ENCODE measurements around the gene FBXL7.

The FBXL7 gene

GRCh38 chr5:15573590-15573989, 73.6 kb downstream of the FBXL7 start:
- H3K4me3 Mint-ChIP-seq, result no peak overlapping the region
- DNase-seq (ENCODE audit: low spot score in 2 of 2) (no peak), ATAC-seq (no peak)
- no peaks in the 10 kb centered on the region for H3K4me1 Mint-ChIP-seq
- no peaks in the 10 kb centered on the region for H3K36me3 Mint-ChIP-seq
- H3K9me3 Mint-ChIP-seq, result peaks cover 6% of the 10 kb centered on the region
- H3K27ac Mint-ChIP-seq, result no peak overlapping the region

- no peaks in the 10 kb centered on the region for H3K4me1 Mint-ChIP-seq
- H3K27ac Mint-ChIP-seq, result no peak overlapping the region
- ATAC-seq, result no peak
These were observed 74.1 kb downstream of the FBXL7 start for GRCh38 chr5:15574128-15574527.

GRCh38 chr5:15574806-15575325, 74.9 kb downstream of the FBXL7 start:
- DNase-seq (ENCODE audit: low spot score in 2 of 2) (no peak), ATAC-seq (no peak)
- no peak overlapping the region for H3K27ac Mint-ChIP-seq
- H3K36me3 Mint-ChIP-seq, result no peaks in the 10 kb centered on the region
- H3K4me3 Mint-ChIP-seq, result no peak overlapping the region
- no peaks in the 10 kb centered on the region for H3K4me1 Mint-ChIP-seq
- peaks cover 6% of the 10 kb centered on the region for H3K9me3 Mint-ChIP-seq

More at GRCh38 chr5:15574128-15574527, 74.1 kb downstream of the FBXL7 start:
- no peak overlapping the region for H3K4me3 Mint-ChIP-seq
- peaks cover 6% of the 10 kb centered on the region for H3K9me3 Mint-ChIP-seq
- H3K36me3 Mint-ChIP-seq, result no peaks in the 10 kb centered on the region
- DNase-seq (ENCODE audit: low spot score in 2 of 2), result no peak

GRCh38 chr5:15575666-15576065, 75.7 kb downstream of the FBXL7 start:
- H3K4me1 Mint-ChIP-seq, result no peaks in the 10 kb centered on the region
- no peak overlapping the region for H3K27ac Mint-ChIP-seq
- no peak for ATAC-seq
- no peak for DNase-seq (ENCODE audit: low spot score in 2 of 2)
- H3K36me3 Mint-ChIP-seq, result no peaks in the 10 kb centered on the region
- no peak overlapping the region for H3K4me3 Mint-ChIP-seq
- peaks cover 3% of the 10 kb centered on the region for H3K9me3 Mint-ChIP-seq

GRCh38 chr5:15577132-15577531, 77.2 kb downstream of the FBXL7 start:
- no peak overlapping the region for H3K27ac Mint-ChIP-seq
- DNase-seq (ENCODE audit: low spot score in 2 of 2), result no peak
- H3K4me3 Mint-ChIP-seq, result no peak overlapping the region
- no peaks in the 10 kb centered on the region for H3K36me3 Mint-ChIP-seq
- H3K4me1 Mint-ChIP-seq, result no peaks in the 10 kb centered on the region
- ATAC-seq, result no peak
- H3K9me3 Mint-ChIP-seq, result no peaks in the 10 kb centered on the region

- Mint-ChIP-seq H3K9me3 (peaks cover 4% of the 10 kb centered on the region), H3K27ac (no peak overlapping the region), H3K4me1 (no peaks in the 10 kb centered on the region), H3K36me3 (no peaks in the 10 kb centered on the region), H3K4me3 (no peak overlapping the region)
- ATAC-seq (no peak), DNase-seq (ENCODE audit: low spot score in 2 of 2) (no peak)
These were observed 77.9 kb downstream of the FBXL7 start for GRCh38 chr5:15577831-15578230.

- H3K36me3 Mint-ChIP-seq, result no peaks in the 10 kb centered on the region
These were observed 79.4 kb downstream of the FBXL7 start for GRCh38 chr5:15579193-15579990.

GRCh38 chr5:15584528-15584927, 84.5 kb downstream of the FBXL7 start:
- no peak for DNase-seq (ENCODE audit: low spot score in 2 of 2)
- ATAC-seq, result no peak
- peaks cover 16% of the 10 kb centered on the region for H3K9me3 Mint-ChIP-seq
- H3K4me1 Mint-ChIP-seq, result no peaks in the 10 kb centered on the region
- H3K27ac Mint-ChIP-seq, result no peak overlapping the region
- no peaks in the 10 kb centered on the region for H3K36me3 Mint-ChIP-seq
- no peak overlapping the region for H3K4me3 Mint-ChIP-seq

More at GRCh38 chr5:15579193-15579990, 79.4 kb downstream of the FBXL7 start:
- H3K9me3 Mint-ChIP-seq, result peaks cover 6% of the 10 kb centered on the region
- DNase-seq (ENCODE audit: low spot score in 2 of 2) (no peak), ATAC-seq (no peak)
- H3K4me1 Mint-ChIP-seq, result no peaks in the 10 kb centered on the region
- no peak overlapping the region for H3K4me3 Mint-ChIP-seq
- H3K27ac Mint-ChIP-seq, result no peak overlapping the region

- Mint-ChIP-seq H3K27ac (no peak overlapping the region), H3K4me3 (no peak overlapping the region), H3K9me3 (peaks cover 16% of the 10 kb centered on the region), H3K36me3 (no peaks in the 10 kb centered on the region), H3K4me1 (no peaks in the 10 kb centered on the region)
- ATAC-seq (no peak), DNase-seq (ENCODE audit: low spot score in 2 of 2) (no peak)
These were observed 85.1 kb downstream of the FBXL7 start for GRCh38 chr5:15585128-15585527.

- Mint-ChIP-seq H3K4me3 (no peak overlapping the region), H3K9me3 (peaks cover 16% of the 10 kb centered on the region), H3K27ac (no peak overlapping the region), H3K4me1 (no peaks in the 10 kb centered on the region), H3K36me3 (no peaks in the 10 kb centered on the region)
- DNase-seq (ENCODE audit: low spot score in 2 of 2) (no peak), ATAC-seq (no peak)
These were observed 86.0 kb downstream of the FBXL7 start for GRCh38 chr5:15585841-15586591.

GRCh38 chr5:15587916-15588315, 87.9 kb downstream of the FBXL7 start:
- H3K4me1 Mint-ChIP-seq, result no peaks in the 10 kb centered on the region
- ATAC-seq (no peak), DNase-seq (ENCODE audit: low spot score in 2 of 2) (no peak)
- no peaks in the 10 kb centered on the region for H3K36me3 Mint-ChIP-seq
- no peak overlapping the region for H3K4me3 Mint-ChIP-seq
- H3K9me3 Mint-ChIP-seq, result peaks cover 12% of the 10 kb centered on the region
- no peak overlapping the region for H3K27ac Mint-ChIP-seq

- DNase-seq (ENCODE audit: low spot score in 2 of 2) (no peak), ATAC-seq (no peak)
- no peaks in the 10 kb centered on the region for H3K36me3 Mint-ChIP-seq
- peaks cover 4% of the 10 kb centered on the region for H3K9me3 Mint-ChIP-seq
- no peak overlapping the region for H3K4me3 Mint-ChIP-seq
- no peak overlapping the region for H3K27ac Mint-ChIP-seq
- no peaks in the 10 kb centered on the region for H3K4me1 Mint-ChIP-seq
These were observed 92.7 kb downstream of the FBXL7 start for GRCh38 chr5:15592728-15593127.

- H3K9me3 Mint-ChIP-seq, result peaks cover 8% of the 10 kb centered on the region
- DNase-seq (ENCODE audit: low spot score in 2 of 2), result no peak
- no peaks in the 10 kb centered on the region for H3K36me3 Mint-ChIP-seq
- no peaks in the 10 kb centered on the region for H3K4me1 Mint-ChIP-seq
- no peak overlapping the region for H3K4me3 Mint-ChIP-seq
- no peak overlapping the region for H3K27ac Mint-ChIP-seq
- no peak for ATAC-seq
These were observed 95.1 kb downstream of the FBXL7 start for GRCh38 chr5:15594977-15595568.

GRCh38 chr5:15595929-15596328, 95.9 kb downstream of the FBXL7 start:
- Mint-ChIP-seq H3K27ac (no peak overlapping the region), H3K4me3 (no peak overlapping the region), H3K36me3 (no peaks in the 10 kb centered on the region), H3K9me3 (peaks cover 9% of the 10 kb centered on the region), H3K4me1 (no peaks in the 10 kb centered on the region)
- ATAC-seq, result no peak
- no peak for DNase-seq (ENCODE audit: low spot score in 2 of 2)

GRCh38 chr5:15596936-15597335, 97.0 kb downstream of the FBXL7 start:
- ATAC-seq, result no peak
- H3K36me3 Mint-ChIP-seq, result no peaks in the 10 kb centered on the region
- H3K9me3 Mint-ChIP-seq, result peaks cover 9% of the 10 kb centered on the region
- H3K4me1 Mint-ChIP-seq, result no peaks in the 10 kb centered on the region
- DNase-seq (ENCODE audit: low spot score in 2 of 2), result no peak
- no peak overlapping the region for H3K4me3 Mint-ChIP-seq
- no peak overlapping the region for H3K27ac Mint-ChIP-seq

All from stimulated activated effector memory CD8-positive, alpha-beta T cell treated with anti-CD3 and anti-CD28 coated beads, Interleukin-12 subunit alpha, Interleukin-12 subunit beta, amount 100 ng/mL, for 72 hours (primary cell).